Neural cell (in vitro differentiated cells): ENCODE measurements around the gene AOAH. TPM values are rescaled to one million over a fixed set of nuclear protein-coding genes. Genes with fewer than 3 reads are reported as not detected.
A peak's percentile ranks its signal among the peaks of the same experiment; 100 is the strongest.

ENCODE experiments used
- H2AFZ ChIP-seq: fragments of 200-600, 300-800 bp; sonication (generic), shearing (Covaris generic); 2 replicates; pipeline ENCODE4 v1.6.0; 2014; ENCODE audit warnings: low read depth, mild to moderate bottlenecking, antibody characterized with exemption, low read length, moderate library complexity
- H3F3A ChIP-seq: fragments of 200-600 bp; shearing (Covaris generic); 2 replicates; pipeline ENCODE4 v1.6.1; 2016; ENCODE audit warnings: mild to moderate bottlenecking, moderate library complexity, mixed read lengths, antibody characterized with exemption, low read length; ENCODE audit not compliant: insufficient read depth, poor library complexity, severe bottlenecking
- H3K27ac ChIP-seq: fragments of 200-600, 300-800 bp; sonication (generic), shearing (Covaris generic); 2 replicates; pipeline ENCODE4 v1.5.1; 2014; ENCODE audit warnings: mild to moderate bottlenecking, low read length, moderate library complexity
- H3K27me3 ChIP-seq: fragments of 300-800, 200-600 bp; sonication (generic), shearing (Covaris generic); 2 replicates; pipeline ENCODE4 v1.6.0; 2014; ENCODE audit warnings: mild to moderate bottlenecking, low read depth, low read length, moderate library complexity; ENCODE audit not compliant: insufficient read depth
- H3K36me3 ChIP-seq: fragments of 300-800, 200-600 bp; sonication (generic), shearing (Covaris generic); 2 replicates; pipeline ENCODE4 v1.5.1; 2014; ENCODE audit warnings: mild to moderate bottlenecking, antibody characterized with exemption, low read length, moderate library complexity; ENCODE audit not compliant: insufficient read depth
- H3K4me2 ChIP-seq: fragments of 300-800, 200-600 bp; sonication (generic), shearing (Covaris generic); 2 replicates; pipeline ENCODE4 v1.6.0; 2014; ENCODE audit warnings: mild to moderate bottlenecking, low read length
- H3K4me3 ChIP-seq: fragments of 300-800, 200-600 bp; sonication (generic), shearing (Covaris generic); 2 replicates; pipeline ENCODE4 v1.5.1; 2014; ENCODE audit warnings: mild to moderate bottlenecking, low read length, moderate library complexity
- H3K79me2 ChIP-seq: fragments of 200-600 bp; shearing (Covaris generic); replicated peaks from 2 replicates; pipeline ENCODE4 v1.6.0; 2014; ENCODE audit warnings: mild to moderate bottlenecking, low read length, moderate library complexity; ENCODE audit not compliant: insufficient read depth
- H3K9ac ChIP-seq: fragments of 300-800, 200-600 bp; sonication (generic), shearing (Covaris generic); 2 replicates; pipeline ENCODE4 v1.6.1; 2016; ENCODE audit warnings: mild to moderate bottlenecking, low read length, mixed read lengths
- H3K9me2 ChIP-seq: fragments of 200-600 bp; shearing (Covaris generic); 2 replicates; pipeline ENCODE4 v1.6.1; 2016; ENCODE audit warnings: mild to moderate bottlenecking, low read length, mixed read lengths; ENCODE audit not compliant: insufficient read depth
- H3K9me3 ChIP-seq: fragments of 200-600, 300-800 bp; sonication (generic), shearing (Covaris generic); 2 replicates; pipeline ENCODE4 v1.6.1; 2016; ENCODE audit warnings: mild to moderate bottlenecking, mixed run types, low read length, moderate library complexity, mixed read lengths
- H4K20me1 ChIP-seq: fragments of 200-600 bp; shearing (Covaris generic); 2 replicates; pipeline ENCODE4 v1.6.1; 2016; ENCODE audit warnings: mild to moderate bottlenecking, mixed run types; ENCODE audit not compliant: insufficient read depth
- CTCF ChIP-seq: fragments of 450-650 bp; IDR thresholded peaks from 2 replicates; pipeline ENCODE4 v1.5.1; 2014; ENCODE audit warnings: antibody characterized with exemption, mild to moderate bottlenecking, moderate library complexity; ENCODE audit not compliant: poor library complexity, severe bottlenecking
- EP300 ChIP-seq: fragments of 450-650 bp; conservative IDR thresholded peaks from 2 replicates; pipeline ENCODE4 v1.6.1; 2014; ENCODE audit warnings: antibody characterized with exemption, mild to moderate bottlenecking, moderate library complexity; ENCODE audit not compliant: poor library complexity, severe bottlenecking
- EZH2 ChIP-seq: fragments of 200-600, 300-800 bp; shearing (Covaris generic), sonication (generic); IDR thresholded peaks from 2 replicates; pipeline ENCODE4 v1.6.1; 2014; ENCODE audit warnings: antibody characterized with exemption, low read length, borderline replicate concordance, mild to moderate bottlenecking; ENCODE audit not compliant: insufficient read depth, poor library complexity, severe bottlenecking
- MXI1 ChIP-seq: fragments of 450-650 bp; conservative IDR thresholded peaks from 2 replicates; pipeline ENCODE4 v1.6.1; 2014; ENCODE audit warnings: antibody characterized with exemption, mild to moderate bottlenecking; ENCODE audit not compliant: poor library complexity, severe bottlenecking
- POLR2AphosphoS5 ChIP-seq: IDR thresholded peaks from 2 replicates; pipeline ENCODE4 v1.6.1; 2012
- RAD21 ChIP-seq: fragments of 450-650 bp; conservative IDR thresholded peaks from 2 replicates; pipeline ENCODE4 v1.6.1; 2014; ENCODE audit warnings: antibody characterized with exemption, mild to moderate bottlenecking, moderate library complexity
- REST ChIP-seq: IDR thresholded peaks from 2 replicates; pipeline ENCODE4 v1.6.1; 2012; ENCODE audit warnings: borderline replicate concordance
- SMC3 ChIP-seq: fragments of 450-650 bp; conservative IDR thresholded peaks from 2 replicates; pipeline ENCODE4 v1.6.1; 2014; ENCODE audit warnings: antibody characterized with exemption, mild to moderate bottlenecking, moderate library complexity; ENCODE audit not compliant: poor library complexity
- TAF1 ChIP-seq: IDR thresholded peaks from 2 replicates; pipeline ENCODE4 v1.6.1; 2012; ENCODE audit warnings: low read depth
- polyA plus RNA-seq: library from polyadenylated mRNA; depleted of rRNA; stranded (reverse); fragments of >200 nt; gene quantifications from 2 replicates; pipeline ENCODE4 v1.2.3, GENCODE V29; 2014

The AOAH gene
- polyA plus RNA-seq, 1 donor from 2014 or later, result 4.3 TPM

GRCh38 chr7:36523371-36524101 lies 200.8 kb downstream of the AOAH start:
- H3K79me2 ChIP-seq, result no peaks in the 10 kb centered on the region
- no peaks in the 10 kb centered on the region for H3K9me2 ChIP-seq
- TF ChIP-seq CTCF, result no peak
- no peak for TF ChIP-seq SMC3
- TF ChIP-seq EZH2, result no peak
- no peak for TF ChIP-seq POLR2AphosphoS5
- TF ChIP-seq MXI1, result no peak
- TF ChIP-seq RAD21, result no peak
- TF ChIP-seq EP300, result no peak
- no peak for TF ChIP-seq REST
- TF ChIP-seq TAF1, result no peak
- no peak overlapping the region for H2AFZ ChIP-seq
- H3F3A ChIP-seq, result peaks cover 3% of the 10 kb centered on the region
- no peaks in the 10 kb centered on the region for H3K9me3 ChIP-seq
- H3K4me3 ChIP-seq, result peak overlapping the region; percentile 44
- H3K27ac ChIP-seq, result peak overlapping the region; percentile 96
- no peaks in the 10 kb centered on the region for H3K36me3 ChIP-seq
- no peaks in the 10 kb centered on the region for H4K20me1 ChIP-seq
- H3K9ac ChIP-seq, result peak overlapping the region; percentile 53
- no peaks in the 10 kb centered on the region for H3K27me3 ChIP-seq
- H3K4me2 ChIP-seq, result no peak overlapping the region

- H3K4me2 ChIP-seq, result peak overlapping the region; percentile 47
- peaks cover 3% of the 10 kb centered on the region for H3F3A ChIP-seq
- H3K27me3 ChIP-seq, result no peaks in the 10 kb centered on the region
- H3K27ac ChIP-seq, result peak overlapping the region; percentile 96
- H2AFZ ChIP-seq, result no peak overlapping the region
- H3K36me3 ChIP-seq, result no peaks in the 10 kb centered on the region
- no peak for TF ChIP-seq MXI1
- peak; percentile 41 for TF ChIP-seq RAD21
- peak; percentile 31 for TF ChIP-seq SMC3
- no peak for TF ChIP-seq REST
- TF ChIP-seq EP300, result peak; percentile 97
- peak; percentile 65 for TF ChIP-seq POLR2AphosphoS5
- no peaks in the 10 kb centered on the region for H3K79me2 ChIP-seq
- no peaks in the 10 kb centered on the region for H3K9me3 ChIP-seq
- H3K9ac ChIP-seq, result peak overlapping the region; percentile 68
- H4K20me1 ChIP-seq, result no peaks in the 10 kb centered on the region
- no peaks in the 10 kb centered on the region for H3K9me2 ChIP-seq
- H3K4me3 ChIP-seq, result peak overlapping the region; percentile 53
Measured at GRCh38 chr7:36522453-36523007, 201.8 kb downstream of the AOAH start.
